ENCODE measurements around the gene RPH3AL.
A peak's percentile ranks its signal among the peaks of the same experiment; 100 is the strongest.
"Not testable (repeated sequence)": the region's sequence is repeated elsewhere in the genome, so short reads cannot be mapped to it uniquely, and the experiment has no call there.

Gene RPH3AL

GRCh38 chr17:181245-182049, 171.2 kb downstream of the RPH3AL start, which contains the start of gene DOC2B:
Gene DOC2B, minus strand, starts transcription at chr17:181650. Its CDS starts 171 bp downstream, at chr17:181479.
- DNase-seq (ENCODE audit: low read depth in 2 of 3, low spot score in 1 of 3), result peak in 1 of 3 donors; percentile 26

- DNase-seq (ENCODE audit: low read depth in 2 of 3, low spot score in 1 of 3), result no peak
Measured at GRCh38 chr17:180381-181244, 172.0 kb downstream of the RPH3AL start.

DNA sequence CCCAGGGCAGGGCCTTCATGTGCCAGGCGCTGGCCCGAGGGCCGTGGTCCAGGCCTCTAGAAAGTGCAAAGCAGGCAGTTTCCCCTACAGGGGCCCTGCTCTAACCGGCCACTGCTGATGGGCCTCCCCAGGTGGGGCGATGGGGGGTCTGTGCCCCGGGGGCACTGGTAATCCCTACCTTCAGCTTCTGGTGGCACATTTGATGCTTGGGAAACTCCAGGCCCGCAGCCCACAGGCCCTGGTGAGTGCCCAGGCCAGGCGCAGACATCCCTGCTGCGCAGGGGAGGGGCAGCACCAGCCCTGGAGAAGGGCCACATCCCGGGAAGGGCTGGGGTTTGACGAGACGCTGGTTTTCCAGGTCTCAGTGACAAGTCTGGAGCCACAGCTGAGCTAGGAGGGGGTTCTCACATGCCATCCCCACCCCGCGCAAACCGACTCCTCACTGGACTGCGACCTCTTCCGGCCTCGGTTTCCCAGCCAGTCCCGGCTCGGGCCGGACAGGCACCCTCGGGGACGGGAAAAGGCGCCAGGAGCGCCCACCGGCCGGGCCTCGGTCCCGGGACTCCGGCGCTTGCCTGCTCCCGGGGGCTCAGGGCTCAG, 172.7 kb downstream of the RPH3AL start:
- DNase-seq (ENCODE audit: low read depth in 2 of 3, low spot score in 1 of 3), result no peak

GRCh38 chr17:179066-179432, 173.6 kb downstream of the RPH3AL start:
- DNase-seq (ENCODE audit: low read depth in 2 of 3, low spot score in 1 of 3), result no peak

GRCh38 chr17:178292-179065, 174.1 kb downstream of the RPH3AL start:
- no peak for DNase-seq (ENCODE audit: low read depth in 2 of 3, low spot score in 1 of 3)

DNA sequence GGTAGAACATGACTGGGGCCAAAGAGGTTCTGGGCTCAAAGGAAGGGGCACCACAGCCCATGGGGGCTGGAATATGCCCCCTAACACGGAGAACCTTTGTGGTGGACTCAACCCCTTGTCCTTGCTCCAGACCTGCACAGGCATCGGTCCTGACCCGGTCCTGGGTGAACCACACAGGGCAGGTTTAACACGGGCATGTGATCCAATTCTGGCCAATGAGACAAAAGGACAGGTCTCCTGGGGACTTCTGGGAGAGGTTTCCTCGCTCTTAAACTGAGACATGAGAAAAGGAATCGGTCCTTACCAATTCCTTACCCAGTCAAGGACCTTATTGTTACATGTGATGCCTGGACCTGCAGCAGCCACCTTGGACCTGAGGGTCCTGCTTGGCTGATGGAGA, 174.8 kb downstream of the RPH3AL start:
- DNase-seq (ENCODE audit: low read depth in 2 of 3, low spot score in 1 of 3), result no peak

DNA sequence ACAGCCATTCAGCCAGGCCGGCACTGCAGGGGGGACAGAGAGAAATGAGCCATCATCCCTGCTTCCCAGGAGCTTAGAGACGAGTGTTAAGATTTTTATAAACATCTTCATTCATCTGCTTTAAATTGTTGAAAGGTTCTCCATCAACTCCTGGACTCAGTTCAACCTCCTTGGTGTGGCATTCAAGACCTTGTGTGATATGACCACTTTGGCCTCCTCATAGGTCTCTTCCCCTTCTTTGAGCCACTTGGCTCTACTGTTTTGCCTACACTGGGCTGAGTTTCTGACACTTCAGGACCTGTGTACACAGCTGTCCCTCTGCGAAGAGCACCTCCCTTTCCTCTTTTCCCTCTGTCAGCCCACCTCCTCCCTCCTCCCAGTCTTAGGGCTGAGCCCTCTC, 175.5 kb downstream of the RPH3AL start:
- no peak for DNase-seq (ENCODE audit: low read depth in 2 of 3, low spot score in 1 of 3)

DNA sequence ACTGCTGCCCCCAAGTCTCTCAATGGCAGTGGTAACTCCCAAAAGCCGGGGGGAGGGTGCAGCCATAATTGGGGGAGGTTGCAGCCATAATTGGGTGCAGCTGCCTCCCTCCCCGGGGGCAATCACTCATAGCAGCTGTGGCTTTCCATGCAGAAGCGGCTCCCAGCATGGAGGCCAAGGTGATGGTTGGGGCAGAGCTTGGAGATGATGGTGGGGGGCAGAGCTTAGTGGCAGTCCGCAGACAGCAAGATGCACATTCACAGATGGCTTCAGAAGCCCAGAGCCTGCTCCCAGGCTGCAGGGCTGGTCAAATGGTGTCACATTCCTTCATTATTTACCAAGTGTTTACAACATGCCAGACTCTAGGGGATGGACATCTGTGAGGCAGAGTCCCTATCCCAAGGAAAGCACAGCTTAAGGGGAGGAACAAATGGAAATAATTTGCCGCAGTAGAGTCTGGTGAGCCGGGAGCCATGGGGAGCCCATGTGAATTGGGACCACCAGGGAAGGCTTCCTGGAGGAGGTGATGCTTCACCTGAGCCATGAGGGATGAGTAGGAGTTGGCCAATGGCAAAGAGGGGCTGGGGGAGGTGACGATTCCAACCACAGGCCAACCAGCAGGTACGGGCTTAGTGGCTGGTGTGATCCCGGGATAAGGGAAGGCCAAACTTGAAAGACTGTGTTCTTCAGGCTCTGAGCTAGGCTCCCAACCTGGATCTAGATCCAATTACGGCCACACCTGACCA, 179.3 kb downstream of the RPH3AL start:
- DNase-seq (ENCODE audit: low read depth in 2 of 3, low spot score in 1 of 3), result no peak

- no peak for DNase-seq (ENCODE audit: low read depth in 2 of 3, low spot score in 1 of 3)
Measured at GRCh38 chr17:172401-172800, 180.2 kb downstream of the RPH3AL start.

DNA sequence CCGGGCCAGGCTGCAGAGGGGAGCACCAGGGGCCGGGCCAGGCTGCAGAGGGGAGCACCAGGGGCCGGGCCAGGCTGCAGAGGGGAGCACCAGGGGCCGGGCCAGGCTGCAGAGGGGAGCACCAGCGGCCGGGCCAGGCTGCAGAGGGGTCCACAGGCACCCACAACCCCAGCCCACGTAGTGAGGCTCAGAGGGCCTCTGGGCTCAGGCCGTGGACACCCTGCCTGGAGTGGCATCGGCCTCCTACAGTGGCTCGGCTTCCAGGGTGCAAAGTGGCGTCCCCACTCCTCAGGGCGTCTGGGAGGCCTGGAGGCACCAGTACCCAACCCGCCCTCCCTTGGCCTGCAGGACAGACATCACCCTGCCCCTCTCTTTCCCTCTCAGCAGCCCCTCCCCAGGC, 180.7 kb downstream of the RPH3AL start:
- no peak for DNase-seq (ENCODE audit: low read depth in 2 of 3, low spot score in 1 of 3)

GRCh38 chr17:170130-170670, 182.4 kb downstream of the RPH3AL start:
- no peak for DNase-seq (ENCODE audit: low read depth in 2 of 3, low spot score in 1 of 3)

DNA sequence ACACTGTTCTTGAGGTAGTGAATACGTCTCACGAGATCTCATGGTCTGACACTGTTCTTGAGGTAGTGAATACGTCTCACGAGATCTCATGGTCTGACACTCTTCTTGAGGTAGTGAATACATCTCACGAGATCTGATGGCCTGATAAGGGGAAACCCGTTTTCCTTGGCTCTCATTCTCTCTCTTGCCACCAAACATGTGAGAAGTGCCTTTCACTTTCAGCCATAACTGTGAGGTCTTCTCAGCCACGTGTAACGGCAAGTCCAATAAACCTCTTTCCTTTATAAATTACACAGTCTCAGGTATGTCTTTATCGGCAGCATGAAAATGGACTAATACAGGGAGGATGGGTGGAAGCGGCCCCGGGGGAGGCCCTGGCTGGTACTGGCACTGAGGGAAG, 184.0 kb downstream of the RPH3AL start:
- DNase-seq (ENCODE audit: low read depth in 2 of 3, low spot score in 1 of 3), result not testable (repeated sequence)

- DNase-seq (ENCODE audit: low read depth in 2 of 3, low spot score in 1 of 3), result no peak
Measured at GRCh38 chr17:165939-166338, 186.7 kb downstream of the RPH3AL start.

GRCh38 chr17:164303-165235, 188.0 kb downstream of the RPH3AL start:
- DNase-seq (ENCODE audit: low read depth in 2 of 3, low spot score in 1 of 3), result no peak

DNA sequence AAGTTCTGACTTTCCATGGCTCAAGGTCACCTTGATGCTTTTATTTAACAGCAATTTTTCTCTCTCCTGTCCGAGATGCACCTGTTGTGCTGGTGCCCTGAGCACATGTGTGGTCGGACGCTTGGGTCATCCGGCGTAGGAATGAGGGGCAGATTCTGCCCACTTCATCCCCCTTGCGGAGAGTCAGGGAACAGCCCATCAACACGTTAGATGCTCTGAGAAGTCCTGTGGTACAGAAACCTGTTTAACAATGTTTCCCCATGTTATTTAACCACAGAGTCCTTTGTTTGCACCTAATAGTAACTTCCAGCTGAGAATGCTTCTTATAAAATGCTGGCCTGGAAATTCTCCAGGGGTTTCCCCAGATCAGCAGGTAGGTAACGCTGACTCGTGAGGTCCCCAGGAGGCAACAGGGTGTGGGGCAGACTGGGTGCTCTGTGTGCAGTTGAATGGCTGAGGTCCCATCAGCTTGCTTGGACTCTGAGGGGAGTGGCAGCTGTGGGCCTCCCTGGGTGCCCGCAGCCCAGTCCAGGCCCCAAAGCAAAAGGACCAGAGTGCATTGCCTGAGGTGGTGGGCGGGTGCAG, 189.0 kb downstream of the RPH3AL start:
- no peak for DNase-seq (ENCODE audit: low read depth in 2 of 3, low spot score in 1 of 3)

- DNase-seq (ENCODE audit: low read depth in 2 of 3, low spot score in 1 of 3), result no peak
Measured at GRCh38 chr17:162689-163088, 189.9 kb downstream of the RPH3AL start.

Data from stimulated activated CD4-positive, alpha-beta T cell treated with anti-CD3 and anti-CD28 coated beads, Interleukin-12 subunit alpha, Interleukin-12 subunit beta, amount 100 ng/mL, for 48 hours (primary cell).